OCI-M1 (cell line): ENCODE measurements around the gene FAM3B.

ENCODE experiments used
- DNase-seq: peaks from one replicate; lab custom pipeline; 2025; lab: John Stamatoyannopoulos, UW

The FAM3B gene

GRCh38 chr21:41369105-41369919 is 52.7 kb downstream of the FAM3B start:
- peak; percentile 10 for DNase-seq

GRCh38 chr21:41369920-41370839 is 53.6 kb downstream of the FAM3B start:
- peak; percentile 27 for DNase-seq

GRCh38 chr21:41370840-41371684 is 54.5 kb downstream of the FAM3B start:
- peak; percentile 25 for DNase-seq

GRCh38 chr21:41371685-41372030 is 55.1 kb downstream of the FAM3B start:
- DNase-seq: no peak

GRCh38 chr21:41373253-41373652 is 56.7 kb downstream of the FAM3B start:
- DNase-seq: no peak

GRCh38 chr21:41373763-41374162 is 57.2 kb downstream of the FAM3B start:
- no peak for DNase-seq

GRCh38 chr21:41374177-41374712 is 57.6 kb downstream of the FAM3B start:
- no peak for DNase-seq

GRCh38 chr21:41374867-41375533 is 58.4 kb downstream of the FAM3B start:
- DNase-seq: no peak

GRCh38 chr21:41375875-41376274 is 59.3 kb downstream of the FAM3B start:
- DNase-seq: no peak

GRCh38 chr21:41377715-41378114 is 61.1 kb downstream of the FAM3B start:
- no peak for DNase-seq

- no peak for DNase-seq
Observed at GRCh38 chr21:41378849-41379248, 62.2 kb downstream of the FAM3B start.

- no peak for DNase-seq
Observed at GRCh38 chr21:41379901-41380300, 63.3 kb downstream of the FAM3B start.

GRCh38 chr21:41381731-41382130 is 65.1 kb downstream of the FAM3B start:
- DNase-seq: no peak

GRCh38 chr21:41387042-41387819 is 70.6 kb downstream of the FAM3B start:
- DNase-seq: no peak

- DNase-seq: no peak
Observed at GRCh38 chr21:41387824-41388223, 71.2 kb downstream of the FAM3B start.

- DNase-seq: no peak
Observed at GRCh38 chr21:41388259-41388658, 71.7 kb downstream of the FAM3B start.

- no peak for DNase-seq
Observed at GRCh38 chr21:41390043-41390639, 73.5 kb downstream of the FAM3B start.

- DNase-seq: no peak
Observed at GRCh38 chr21:41393876-41394465, 77.4 kb downstream of the FAM3B start.

- peak; percentile 75 for DNase-seq
Observed at GRCh38 chr21:41396558-41397075, 80.0 kb downstream of the FAM3B start.
